Measurements from ENCODE around the gene RPUSD1. TPM values are rescaled to one million over a fixed set of nuclear protein-coding genes. Genes with fewer than 3 reads are reported as not detected.

RPUSD1 gene
- total RNA-seq, 1 experiment from 2014 or later, result 53.3 TPM

GRCh38 chr16:818592-818991 is 30.4 kb upstream of the RPUSD1 start:
- Histone ChIP-seq H3K4me3 (no peak overlapping the region), H3K27me3 (ENCODE audit: insufficient read depth, low read depth) (peaks cover 56% of the 10 kb centered on the region), H3K27ac (no peak overlapping the region), H3F3A (ENCODE audit: insufficient read depth, low read depth) (no peaks in the 10 kb centered on the region), H3K9me2 (ENCODE audit: insufficient read depth) (no peaks in the 10 kb centered on the region), H3K4me1 (replicated peaks; ENCODE audit: insufficient read depth) (peaks cover 11% of the 10 kb centered on the region), H4K20me1 (ENCODE audit: insufficient read depth) (no peaks in the 10 kb centered on the region), H3K36me3 (ENCODE audit: low read depth) (no peaks in the 10 kb centered on the region), H3K9me3 (ENCODE audit: insufficient read depth, low read depth) (no peaks in the 10 kb centered on the region), H3K79me2 (ENCODE audit: low read depth) (no peaks in the 10 kb centered on the region), H2AFZ (no peak overlapping the region), H3K4me2 (no peak overlapping the region)
- CTCF ChIA-PET, result no interaction called here
- no peak for DNase-seq
- no peak for TF ChIP-seq CTCF (conservative IDR thresholded peaks at IDR 0.05)
- no TSS peak for BruUV-seq (replicated peaks)
- intact Hi-C loops (cut with micrococcal nuclease; ENCODE audit: unreplicated experiment), result loop anchor here (10.0 kb wide), 1 partner anchor 156 kb away; the partner anchor contains the start of gene LMF1
- POLR2A ChIA-PET (ENCODE audit: unreplicated experiment), result no interaction called here

GRCh38 chr16:818132-818531 is 30.0 kb upstream of the RPUSD1 start:
- TF ChIP-seq EZH2 (IDR thresholded peaks at IDR 0.05; ENCODE audit: low read depth), result no peak
- no peak for TF ChIP-seq CTCF (conservative IDR thresholded peaks at IDR 0.05)
- intact Hi-C loops (cut with micrococcal nuclease; ENCODE audit: unreplicated experiment), result loop anchor here (10.0 kb wide), 1 partner anchor 157 kb away; the partner anchor contains the start of gene LMF1
- H3K36me3 ChIP-seq (ENCODE audit: low read depth), result no peaks in the 10 kb centered on the region
- BruUV-seq (replicated peaks), result no TSS peak
- no peak overlapping the region for H3K4me3 ChIP-seq
- H3K9me3 ChIP-seq (ENCODE audit: insufficient read depth, low read depth), result no peaks in the 10 kb centered on the region
- H3K27me3 ChIP-seq (ENCODE audit: insufficient read depth, low read depth), result peaks cover 51% of the 10 kb centered on the region
- CTCF ChIA-PET, result no interaction called here
- no peaks in the 10 kb centered on the region for H3K9me2 ChIP-seq (ENCODE audit: insufficient read depth)
- H4K20me1 ChIP-seq (ENCODE audit: insufficient read depth), result no peaks in the 10 kb centered on the region
- DNase-seq, result no peak
- peaks cover 11% of the 10 kb centered on the region for H3K4me1 ChIP-seq (replicated peaks; ENCODE audit: insufficient read depth)
- no peaks in the 10 kb centered on the region for H3F3A ChIP-seq (ENCODE audit: insufficient read depth, low read depth)
- no peak overlapping the region for H3K4me2 ChIP-seq
- H2AFZ ChIP-seq, result no peak overlapping the region
- H3K27ac ChIP-seq, result no peak overlapping the region
- no peaks in the 10 kb centered on the region for H3K79me2 ChIP-seq (ENCODE audit: low read depth)
- POLR2A ChIA-PET (ENCODE audit: unreplicated experiment), result no interaction called here

- POLR2A ChIA-PET (ENCODE audit: unreplicated experiment), result no interaction called here
- intact Hi-C loops (cut with micrococcal nuclease; ENCODE audit: unreplicated experiment), result loop anchor here (10.0 kb wide), 1 partner anchor 158 kb away; the partner anchor contains the start of gene LMF1
- Histone ChIP-seq H3K4me2 (no peak overlapping the region), H4K20me1 (ENCODE audit: insufficient read depth) (no peaks in the 10 kb centered on the region), H3K4me1 (replicated peaks; ENCODE audit: insufficient read depth) (peaks cover 11% of the 10 kb centered on the region), H3K36me3 (ENCODE audit: low read depth) (no peaks in the 10 kb centered on the region), H3K4me3 (no peak overlapping the region), H3K9me3 (ENCODE audit: insufficient read depth, low read depth) (no peaks in the 10 kb centered on the region), H3F3A (ENCODE audit: insufficient read depth, low read depth) (no peaks in the 10 kb centered on the region), H3K79me2 (ENCODE audit: low read depth) (no peaks in the 10 kb centered on the region), H2AFZ (no peak overlapping the region), H3K9me2 (ENCODE audit: insufficient read depth) (no peaks in the 10 kb centered on the region), H3K27ac (no peak overlapping the region), H3K27me3 (ENCODE audit: insufficient read depth, low read depth) (peaks cover 42% of the 10 kb centered on the region)
- no peak for DNase-seq
- CTCF ChIA-PET, result no interaction called here
- BruUV-seq (replicated peaks), result no TSS peak
- no peak for TF ChIP-seq EZH2 (IDR thresholded peaks at IDR 0.05; ENCODE audit: low read depth)
- no peak for TF ChIP-seq CTCF (conservative IDR thresholded peaks at IDR 0.05)
Measured at GRCh38 chr16:817001-817906, 29.1 kb upstream of the RPUSD1 start.

Data from PC-9 (cell line).